NCI-H460 (cell line): ENCODE data around the gene INHBE. TPM values are rescaled to one million over a fixed set of nuclear protein-coding genes. Genes with fewer than 3 reads are reported as not detected.
"Not testable (repeated sequence)": the region's sequence is repeated elsewhere in the genome, so short reads cannot be mapped to it uniquely, and the experiment has no call there.

ENCODE experiments used
- DNase-seq: peaks from one replicate; pipeline ENCODE4 v3.0.0-alpha.2; 2016; ENCODE audit warnings: low read depth; ENCODE audit errors: extremely low read depth
- total RNA-seq: library from RNA; depleted of rRNA; stranded (reverse); fragments of >200 nt; shearing (Covaris generic); gene quantifications from 2 replicates; pipeline ENCODE4 v1.2.3, GENCODE V29; 2014

INHBE gene
- total RNA-seq, 1 experiment from 2014 or later: 1.3 TPM

DNA sequence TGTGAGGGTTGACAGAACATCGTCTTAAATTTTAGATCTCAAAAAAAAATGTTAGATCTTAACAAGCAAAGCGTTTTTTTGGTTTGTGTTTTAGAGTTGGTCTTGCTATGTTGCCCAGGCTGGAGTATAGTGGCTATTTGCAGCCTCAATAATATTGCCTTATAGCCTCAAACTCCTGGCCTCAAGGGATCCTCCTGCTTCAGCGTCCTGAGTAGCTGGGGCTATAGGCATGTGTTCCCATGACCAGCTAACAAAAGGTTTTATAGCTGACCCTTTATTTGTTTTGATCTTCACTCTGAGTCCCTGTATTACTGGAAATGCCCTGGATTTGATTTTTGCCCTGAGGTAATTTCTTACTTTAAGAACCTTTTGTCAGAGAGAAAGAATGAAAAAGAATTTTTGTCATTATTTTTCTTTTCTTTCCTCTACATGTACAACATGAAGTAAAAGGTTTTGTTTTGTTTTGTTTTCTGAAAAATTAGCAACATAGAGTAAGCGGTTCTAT, 15.3 kb upstream of the INHBE start:
- no peak for DNase-seq

DNA sequence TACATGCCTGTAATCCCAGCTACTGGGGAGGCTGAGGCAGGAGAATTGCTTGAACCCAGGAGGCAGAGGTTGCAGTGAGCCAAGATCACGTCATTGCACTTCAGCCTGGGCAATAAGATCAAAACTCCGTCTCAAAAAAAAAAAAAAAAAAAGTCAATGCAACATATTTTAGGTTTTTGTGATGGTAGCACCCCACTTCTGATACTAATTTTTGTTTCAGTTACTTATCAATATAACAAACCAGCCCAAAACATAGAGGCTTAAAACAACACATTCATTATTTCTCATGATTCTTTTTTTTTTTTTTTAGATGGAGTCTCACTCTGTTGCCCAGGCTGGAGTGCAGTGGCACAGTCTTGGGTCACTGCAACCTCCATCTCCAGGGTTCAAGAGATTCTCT, 13.7 kb upstream of the INHBE start:
- not testable (repeated sequence) for DNase-seq

DNA sequence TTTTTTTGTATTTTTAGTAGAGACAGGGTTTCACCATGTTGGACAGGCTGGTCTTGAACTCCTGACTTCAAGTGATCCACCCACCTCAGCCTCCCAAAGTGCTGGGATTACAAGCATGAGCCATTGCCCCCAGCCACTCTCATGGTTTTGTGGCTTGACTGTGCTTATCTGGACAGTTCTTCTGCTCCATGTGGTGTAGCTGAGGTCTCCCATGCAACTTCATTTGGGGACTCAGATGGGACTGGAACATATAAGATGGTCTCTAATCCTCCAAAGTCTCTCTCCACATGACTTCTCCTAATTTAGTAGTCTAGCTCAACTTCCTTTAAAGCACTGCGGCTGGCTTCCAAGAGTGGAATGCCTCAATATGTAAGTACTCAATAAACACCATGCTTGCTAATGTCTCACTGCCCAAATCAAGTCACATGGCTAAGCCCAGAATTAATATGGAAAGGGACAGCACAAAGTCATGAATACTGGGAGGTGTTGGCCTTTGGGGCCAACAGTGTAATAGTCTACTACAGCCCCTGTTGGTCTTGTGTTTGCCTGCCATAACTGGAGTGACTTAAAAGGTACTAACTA, 13.2 kb upstream of the INHBE start:
- DNase-seq: no peak

DNA sequence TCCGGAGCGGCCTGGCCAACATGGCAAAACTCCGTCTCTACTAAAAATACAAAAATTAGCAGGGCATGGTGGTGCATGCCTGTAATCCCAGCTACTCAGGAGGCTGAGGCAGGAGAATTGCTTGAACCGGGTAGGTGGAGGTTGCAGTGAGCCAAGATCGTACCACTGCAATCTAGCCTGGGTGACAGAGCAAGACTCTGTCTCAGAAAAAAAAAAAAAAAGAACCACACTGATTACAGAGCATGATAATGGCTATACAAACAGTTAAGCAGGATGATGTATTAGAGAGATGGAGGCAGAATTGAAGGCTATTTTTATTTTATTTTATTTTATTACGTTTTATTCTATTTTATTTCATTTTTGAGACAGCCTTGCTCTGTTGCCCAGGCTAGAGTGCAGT, 10.8 kb upstream of the INHBE start:
- not testable (repeated sequence) for DNase-seq

DNA sequence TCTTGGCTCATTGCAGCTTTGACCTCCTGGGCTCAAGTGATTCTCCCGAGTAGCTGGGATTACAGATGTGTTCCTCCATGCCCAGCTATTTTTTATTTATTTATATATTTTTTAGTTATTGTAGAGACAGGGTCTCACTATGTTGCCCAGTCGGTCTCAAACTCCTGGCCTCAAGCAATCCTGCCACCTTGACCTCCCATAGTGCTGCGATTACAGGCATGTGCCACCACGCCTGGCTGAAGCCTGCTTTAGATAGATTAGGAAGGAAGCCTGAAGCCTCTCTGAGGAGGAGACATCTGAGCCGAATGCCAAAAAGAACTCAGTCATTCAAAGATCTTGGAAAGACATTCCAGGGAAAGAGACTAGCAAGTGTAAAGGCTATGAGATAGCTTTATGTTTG, 10.4 kb upstream of the INHBE start:
- DNase-seq: no peak

DNA sequence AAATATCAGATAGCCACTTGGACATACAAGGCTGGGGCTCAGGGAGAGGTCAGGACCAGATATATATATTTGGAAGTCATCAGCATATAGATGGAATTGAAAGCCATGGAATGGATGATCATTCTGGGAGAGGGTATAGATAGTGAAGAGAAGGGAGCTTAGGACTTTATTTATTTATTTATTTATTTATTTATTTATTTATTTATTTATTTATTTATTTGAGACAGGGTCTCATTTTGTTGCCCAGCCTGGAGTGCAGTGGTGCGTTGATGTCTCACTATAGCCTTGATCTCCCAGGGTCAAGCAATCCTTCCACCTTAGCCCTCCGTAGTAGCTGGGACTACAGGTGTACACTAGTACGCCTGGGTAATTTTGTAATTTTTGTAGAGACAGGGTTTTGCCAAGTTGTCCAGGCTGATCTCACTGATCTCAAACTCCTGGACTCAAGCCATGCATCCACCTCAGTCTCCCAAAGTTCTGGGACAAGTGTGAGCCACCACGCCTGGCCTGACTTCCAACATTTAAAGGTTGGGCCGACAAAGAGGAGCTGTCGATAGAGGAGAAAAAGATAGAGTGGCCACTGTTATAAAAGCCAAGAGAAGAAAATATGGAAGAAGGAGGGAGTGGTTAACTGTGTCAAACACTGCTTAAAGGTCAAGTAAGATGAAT, 8.7 kb upstream of the INHBE start:
- no peak for DNase-seq

DNA sequence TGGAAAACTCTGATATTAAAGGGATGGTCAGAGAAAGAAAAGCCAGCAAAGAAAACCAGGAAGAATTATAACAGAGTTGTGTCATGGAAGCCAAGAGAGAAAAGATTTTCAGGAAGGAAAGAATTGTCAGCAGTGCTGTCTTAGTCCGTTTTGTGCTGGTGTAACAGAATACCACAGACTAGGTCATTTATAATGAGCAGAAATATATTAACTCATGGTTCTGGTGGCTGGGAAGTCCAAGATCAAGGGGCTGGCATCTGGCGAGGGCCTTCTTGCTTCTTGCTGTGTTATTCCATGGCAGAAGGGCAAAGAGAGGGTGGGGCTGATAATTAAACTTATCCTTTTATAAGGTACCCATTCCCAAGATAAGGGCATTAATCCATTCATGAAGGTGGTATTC, 6.4 kb upstream of the INHBE start:
- DNase-seq: no peak

DNA sequence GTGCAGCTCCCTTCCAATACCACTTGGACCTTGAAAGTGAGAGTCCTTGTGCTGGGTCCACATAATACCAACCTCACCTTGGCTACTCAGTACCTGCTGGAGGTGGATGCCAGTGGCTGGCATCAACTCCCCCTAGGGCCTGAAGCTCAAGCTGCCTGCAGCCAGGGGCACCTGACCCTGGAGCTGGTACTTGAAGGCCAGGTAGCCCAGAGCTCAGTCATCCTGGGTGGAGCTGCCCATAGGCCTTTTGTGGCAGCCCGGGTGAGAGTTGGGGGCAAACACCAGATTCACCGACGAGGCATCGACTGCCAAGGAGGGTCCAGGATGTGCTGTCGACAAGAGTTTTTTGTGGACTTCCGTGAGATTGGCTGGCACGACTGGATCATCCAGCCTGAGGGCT, 5.7 kb upstream of the INHBE start:
- no peak for DNase-seq

DNA sequence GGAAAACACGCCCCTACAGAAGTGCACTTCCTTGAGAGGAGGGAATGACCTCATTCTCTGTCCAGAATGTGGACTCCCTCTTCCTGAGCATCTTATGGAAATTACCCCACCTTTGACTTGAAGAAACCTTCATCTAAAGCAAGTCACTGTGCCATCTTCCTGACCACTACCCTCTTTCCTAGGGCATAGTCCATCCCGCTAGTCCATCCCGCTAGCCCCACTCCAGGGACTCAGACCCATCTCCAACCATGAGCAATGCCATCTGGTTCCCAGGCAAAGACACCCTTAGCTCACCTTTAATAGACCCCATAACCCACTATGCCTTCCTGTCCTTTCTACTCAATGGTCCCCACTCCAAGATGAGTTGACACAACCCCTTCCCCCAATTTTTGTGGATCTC, 5.0 kb upstream of the INHBE start:
- DNase-seq: no peak

DNA sequence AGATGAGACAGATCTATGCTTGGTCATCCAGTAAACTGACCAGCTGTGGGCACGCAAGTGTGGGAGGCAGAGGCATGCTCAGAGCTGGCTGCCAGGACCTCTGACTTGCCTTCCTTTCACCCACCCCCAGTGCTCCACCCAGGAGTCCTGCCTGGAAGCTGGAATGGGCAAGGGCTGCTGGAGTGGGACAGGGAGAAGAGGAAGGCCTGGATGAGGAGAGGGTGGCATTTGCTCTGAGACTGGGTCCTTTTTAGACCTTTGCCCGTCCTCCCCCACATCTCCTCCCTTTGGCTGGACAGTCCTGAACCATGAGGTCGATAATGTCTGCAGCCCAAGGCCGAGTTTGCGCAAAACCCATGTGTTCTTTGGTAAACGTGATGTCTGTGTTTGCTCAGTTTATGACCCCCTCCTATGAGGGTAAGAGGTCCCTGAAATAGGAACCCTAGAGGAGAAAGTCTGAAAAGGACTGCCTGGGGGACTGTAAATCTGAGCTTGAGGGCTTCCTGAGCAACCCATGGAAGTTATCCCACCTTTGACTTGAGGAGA, 3.8 kb upstream of the INHBE start:
- no peak for DNase-seq

DNA sequence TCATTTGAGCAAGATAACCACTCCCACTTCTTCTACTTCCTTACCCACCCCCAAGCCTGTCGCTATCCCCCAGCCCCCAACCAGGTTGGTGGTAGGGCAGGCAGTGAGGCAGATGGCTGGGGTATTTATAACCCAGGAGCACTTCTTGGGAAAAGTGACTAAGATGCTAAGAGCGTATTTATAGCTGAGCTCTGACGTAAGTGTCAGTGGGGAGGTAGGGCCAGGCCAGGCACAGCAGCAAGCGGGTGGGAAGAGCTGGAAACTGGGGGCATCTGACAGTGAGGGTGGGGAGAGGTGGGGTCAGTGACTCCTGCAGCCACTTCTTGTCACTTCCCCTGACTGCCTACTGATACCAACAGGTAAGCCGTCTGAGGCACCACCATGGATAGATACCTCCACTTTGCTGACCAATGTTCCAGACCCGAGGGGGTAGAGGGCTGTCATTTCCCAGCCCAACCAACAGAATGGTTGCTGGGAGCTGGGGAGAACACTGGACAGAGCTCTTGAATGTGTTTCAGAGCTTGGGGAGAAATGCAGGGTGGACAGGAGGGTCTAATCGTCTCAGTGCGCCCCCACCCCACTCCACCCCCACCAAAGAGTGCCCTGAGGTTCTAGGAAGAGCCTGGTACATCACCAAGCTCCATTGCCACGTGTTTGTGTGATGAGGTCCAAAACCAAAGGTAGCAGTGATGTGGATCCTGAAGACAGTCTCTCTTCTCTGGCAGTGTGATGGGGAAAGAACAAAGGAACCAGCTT, 2.7 kb upstream of the INHBE start:
- DNase-seq: no peak

DNA sequence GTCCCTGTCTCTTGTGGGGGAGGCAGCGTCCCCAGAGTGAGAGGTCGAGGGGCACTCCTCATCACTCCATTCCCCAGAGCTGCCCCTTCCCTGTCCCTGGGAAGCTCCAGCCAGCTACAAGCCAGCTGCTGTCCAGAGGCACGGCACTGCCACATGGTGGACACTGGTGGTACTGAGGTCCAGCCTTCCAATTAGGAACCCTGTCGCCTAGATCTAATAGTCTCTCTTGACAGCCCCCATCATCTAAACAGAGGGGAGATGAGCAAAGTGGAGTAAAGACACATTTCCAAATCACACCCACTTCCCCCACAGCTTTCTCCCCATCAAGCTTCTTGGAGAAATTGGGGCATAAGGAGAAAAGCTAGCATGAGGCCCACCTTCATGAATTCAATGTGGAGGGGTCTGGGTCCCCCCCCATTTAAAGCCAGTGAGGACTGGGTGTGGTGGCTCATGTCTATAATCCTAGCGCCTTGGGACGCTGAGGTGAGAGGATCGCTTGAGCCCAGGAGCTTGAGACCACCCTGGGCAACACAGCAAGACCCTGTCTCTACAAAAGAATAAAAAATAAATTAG, 2.1 kb upstream of the INHBE start:
- peak; percentile 78 for DNase-seq

DNA sequence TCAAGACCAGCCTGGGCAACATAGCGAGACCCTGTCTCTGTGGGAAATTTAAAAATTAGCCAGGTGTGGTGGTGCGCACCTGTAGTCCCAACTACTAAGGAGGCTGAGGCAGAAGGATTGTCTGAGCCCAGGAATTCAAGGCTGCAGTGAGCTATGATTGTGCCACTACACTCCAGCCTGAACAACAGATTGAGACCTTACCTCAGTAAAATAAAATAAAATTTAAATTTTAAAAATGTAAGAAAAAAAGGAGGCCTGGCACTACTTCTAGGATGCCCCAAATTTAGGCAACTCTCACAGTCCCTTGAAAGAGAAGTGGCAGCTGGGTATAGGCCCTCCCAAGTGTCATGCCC, 918 bp upstream of the INHBE start:
- no peak for DNase-seq

DNA sequence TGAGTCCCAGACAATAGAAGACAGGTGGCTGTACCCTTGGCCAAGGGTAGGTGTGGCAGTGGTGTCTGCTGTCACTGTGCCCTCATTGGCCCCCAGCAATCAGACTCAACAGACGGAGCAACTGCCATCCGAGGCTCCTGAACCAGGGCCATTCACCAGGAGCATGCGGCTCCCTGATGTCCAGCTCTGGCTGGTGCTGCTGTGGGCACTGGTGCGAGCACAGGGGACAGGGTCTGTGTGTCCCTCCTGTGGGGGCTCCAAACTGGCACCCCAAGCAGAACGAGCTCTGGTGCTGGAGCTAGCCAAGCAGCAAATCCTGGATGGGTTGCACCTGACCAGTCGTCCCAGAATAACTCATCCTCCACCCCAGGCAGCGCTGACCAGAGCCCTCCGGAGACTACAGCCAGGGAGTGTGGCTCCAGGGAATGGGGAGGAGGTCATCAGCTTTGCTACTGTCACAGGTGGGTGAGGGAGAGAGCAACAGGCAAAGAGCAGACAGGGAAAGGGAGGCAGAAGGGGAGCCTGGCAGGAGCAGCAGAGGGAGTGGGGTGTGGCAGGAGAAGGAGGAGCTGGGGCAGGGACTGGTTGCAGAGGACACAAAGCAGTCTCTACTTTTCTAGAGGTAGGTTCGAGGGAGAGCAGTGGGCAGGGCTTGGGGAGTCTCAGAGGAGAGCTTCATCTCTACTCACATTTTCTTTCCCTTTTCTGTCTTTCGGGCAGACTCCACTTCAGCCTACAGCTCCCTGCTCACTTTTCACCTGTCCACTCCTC, 452 bp downstream of the INHBE start:
- DNase-seq: no peak

DNA sequence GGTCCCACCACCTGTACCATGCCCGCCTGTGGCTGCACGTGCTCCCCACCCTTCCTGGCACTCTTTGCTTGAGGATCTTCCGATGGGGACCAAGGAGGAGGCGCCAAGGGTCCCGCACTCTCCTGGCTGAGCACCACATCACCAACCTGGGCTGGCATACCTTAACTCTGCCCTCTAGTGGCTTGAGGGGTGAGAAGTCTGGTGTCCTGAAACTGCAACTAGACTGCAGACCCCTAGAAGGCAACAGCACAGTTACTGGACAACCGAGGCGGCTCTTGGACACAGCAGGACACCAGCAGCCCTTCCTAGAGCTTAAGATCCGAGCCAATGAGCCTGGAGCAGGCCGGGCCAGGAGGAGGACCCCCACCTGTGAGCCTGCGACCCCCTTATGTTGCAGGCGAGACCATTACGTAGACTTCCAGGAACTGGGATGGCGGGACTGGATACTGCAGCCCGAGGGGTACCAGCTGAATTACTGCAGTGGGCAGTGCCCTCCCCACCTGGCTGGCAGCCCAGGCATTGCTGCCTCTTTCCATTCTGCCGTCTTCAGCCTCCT, 1.1 kb downstream of the INHBE start:
- no peak for DNase-seq

DNA sequence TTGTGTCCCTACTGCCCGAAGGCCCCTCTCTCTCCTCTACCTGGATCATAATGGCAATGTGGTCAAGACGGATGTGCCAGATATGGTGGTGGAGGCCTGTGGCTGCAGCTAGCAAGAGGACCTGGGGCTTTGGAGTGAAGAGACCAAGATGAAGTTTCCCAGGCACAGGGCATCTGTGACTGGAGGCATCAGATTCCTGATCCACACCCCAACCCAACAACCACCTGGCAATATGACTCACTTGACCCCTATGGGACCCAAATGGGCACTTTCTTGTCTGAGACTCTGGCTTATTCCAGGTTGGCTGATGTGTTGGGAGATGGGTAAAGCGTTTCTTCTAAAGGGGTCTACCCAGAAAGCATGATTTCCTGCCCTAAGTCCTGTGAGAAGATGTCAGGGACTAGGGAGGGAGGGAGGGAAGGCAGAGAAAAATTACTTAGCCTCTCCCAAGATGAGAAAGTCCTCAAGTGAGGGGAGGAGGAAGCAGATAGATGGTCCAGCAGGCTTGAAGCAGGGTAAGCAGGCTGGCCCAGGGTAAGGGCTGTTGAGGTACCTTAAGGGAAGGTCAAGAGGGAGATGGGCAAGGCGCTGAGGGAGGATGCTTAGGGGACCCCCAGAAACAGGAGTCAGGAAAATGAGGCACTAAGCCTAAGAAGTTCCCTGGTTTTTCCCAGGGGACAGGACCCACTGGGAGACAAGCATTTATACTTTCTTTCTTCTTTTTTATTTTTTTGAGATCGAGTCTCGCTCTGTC, 1.8 kb downstream of the INHBE start:
- no peak for DNase-seq

DNA sequence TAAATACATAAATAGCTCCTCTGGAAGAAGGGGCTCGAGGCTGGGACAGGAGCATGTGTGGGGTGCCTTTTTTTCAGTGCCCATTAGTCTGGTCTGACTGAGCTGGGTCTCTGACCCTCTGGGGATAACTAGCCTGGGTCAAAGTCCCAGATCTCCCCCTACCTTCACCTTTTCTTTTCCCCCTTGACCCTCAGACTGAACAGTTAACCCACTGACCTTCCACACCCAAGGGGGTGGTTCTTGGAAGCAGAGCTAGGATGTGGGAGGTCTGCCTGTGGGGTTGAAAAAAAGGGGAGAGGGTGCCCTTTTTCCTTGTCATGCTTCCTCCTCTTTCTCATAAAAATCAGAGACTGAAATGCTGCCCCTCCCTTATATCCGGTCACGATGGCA, 3.6 kb downstream of the INHBE start:
- DNase-seq: no peak

DNA sequence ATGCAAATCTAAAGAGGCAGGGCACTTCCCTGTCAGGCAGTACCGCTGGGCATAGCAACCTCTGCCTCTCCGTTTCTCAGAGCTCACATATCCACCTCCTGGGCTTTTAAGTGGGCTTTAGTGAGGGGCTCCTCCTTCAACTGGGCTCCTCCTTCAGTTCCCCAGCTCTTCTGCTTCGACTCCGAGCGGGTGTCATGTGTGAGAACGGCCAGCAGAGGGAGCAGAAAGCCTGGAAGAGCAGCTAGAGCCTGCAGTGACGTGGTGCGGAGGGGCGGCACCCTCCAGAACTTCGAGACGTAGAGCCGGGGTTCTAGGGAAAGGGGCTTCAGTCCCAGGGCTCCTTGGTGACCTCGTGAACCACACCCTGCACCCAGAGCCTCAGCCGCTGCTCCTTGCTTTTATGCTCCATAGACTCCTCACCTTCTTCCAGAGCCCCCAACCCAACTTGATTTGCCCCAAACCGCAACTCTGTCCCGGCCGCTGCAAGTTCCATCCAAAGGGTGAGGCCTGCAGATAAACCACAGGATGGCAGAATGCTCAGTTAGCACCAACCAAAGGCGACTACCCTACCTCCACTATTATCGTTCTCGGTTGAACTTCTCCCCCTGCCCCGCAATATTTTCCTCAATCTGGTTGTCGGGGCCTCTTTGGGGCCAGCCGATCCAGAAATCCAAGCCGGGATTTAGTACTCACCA, 4.1 kb downstream of the INHBE start:
- peak; percentile 94 for DNase-seq
